ENCODE data around the gene DVL2. TPM values are rescaled to one million over a fixed set of nuclear protein-coding genes. Genes with fewer than 3 reads are reported as not detected.

Gene DVL2
- total RNA-seq, 1 experiment from 2014 or later = 65.1 TPM

Other genes with a start within 250 kb of the DVL2 start
- not detected in 2 replicates for gene ALOX12, start 238.5 kb downstream of the DVL2 start, total RNA-seq (2014; rRNA removed; shearing (Covaris generic))
- 220 and 249 TPM in 2 replicates for gene RNASEK, start 221.9 kb downstream of the DVL2 start, total RNA-seq (2014; rRNA removed; shearing (Covaris generic))
- gene BCL6B, start 211.5 kb downstream of the DVL2 start, total RNA-seq (2014; rRNA removed; shearing (Covaris generic)) = 0.07 TPM in 1 of 2 replicates, not detected in the other
- 0.74 and 1.9 TPM in 2 replicates for gene SLC16A13, start 198.5 kb downstream of the DVL2 start, total RNA-seq (2014; rRNA removed; shearing (Covaris generic))
- not detected in 2 replicates for gene SLC16A11, start 190.4 kb downstream of the DVL2 start, total RNA-seq (2014; rRNA removed; shearing (Covaris generic))
- gene CLEC10A, start 154.3 kb downstream of the DVL2 start, total RNA-seq (2014; rRNA removed; shearing (Covaris generic)) = not detected in 2 replicates
- not detected in 2 replicates for gene ASGR2, start 119.7 kb downstream of the DVL2 start, total RNA-seq (2014; rRNA removed; shearing (Covaris generic))
- 0.86 and 0.98 TPM in 2 replicates for gene ASGR1, start 55.1 kb downstream of the DVL2 start, total RNA-seq (2014; rRNA removed; shearing (Covaris generic))
- gene DLG4, start 14.7 kb downstream of the DVL2 start, total RNA-seq (2014; rRNA removed; shearing (Covaris generic)) = 7.2 and 7.3 TPM in 2 replicates
- gene ACADVL, start 14.6 kb downstream of the DVL2 start, total RNA-seq (2014; rRNA removed; shearing (Covaris generic)) = 278 and 349 TPM in 2 replicates
- gene PHF23, start 4.9 kb upstream of the DVL2 start, total RNA-seq (2014; rRNA removed; shearing (Covaris generic)) = 59.5 and 75.3 TPM in 2 replicates
- 144 and 238 TPM in 2 replicates for gene GABARAP, start 7.9 kb upstream of the DVL2 start, total RNA-seq (2014; rRNA removed; shearing (Covaris generic))
- 34.2 and 36.9 TPM in 2 replicates for gene CTDNEP1, start 17.2 kb upstream of the DVL2 start, total RNA-seq (2014; rRNA removed; shearing (Covaris generic))
- 102 and 104 TPM in 2 replicates for gene ELP5, start 17.7 kb upstream of the DVL2 start, total RNA-seq (2014; rRNA removed; shearing (Covaris generic))
- gene CLDN7, start 28.0 kb upstream of the DVL2 start, total RNA-seq (2014; rRNA removed; shearing (Covaris generic)) = 1.2 TPM in 1 of 2 replicates, not detected in the other
- not detected in 2 replicates for gene SLC2A4, start 47.2 kb upstream of the DVL2 start, total RNA-seq (2014; rRNA removed; shearing (Covaris generic))
- gene YBX2, start 60.1 kb upstream of the DVL2 start, total RNA-seq (2014; rRNA removed; shearing (Covaris generic)) = 0.86 and 1.1 TPM in 2 replicates
- 844 and 911 TPM in 2 replicates for gene EIF5A, start 73.1 kb upstream of the DVL2 start, total RNA-seq (2014; rRNA removed; shearing (Covaris generic))
- gene GPS2, start 80.8 kb upstream of the DVL2 start, total RNA-seq (2014; rRNA removed; shearing (Covaris generic)) = 100 and 114 TPM in 2 replicates
- gene NEURL4, start 94.8 kb upstream of the DVL2 start, total RNA-seq (2014; rRNA removed; shearing (Covaris generic)) = 9.8 and 12.2 TPM in 2 replicates
- gene ACAP1, start 102.0 kb upstream of the DVL2 start, total RNA-seq (2014; rRNA removed; shearing (Covaris generic)) = 0.90 and 4.1 TPM in 2 replicates
- 13.9 and 19.5 TPM in 2 replicates for gene KCTD11, start 117.6 kb upstream of the DVL2 start, total RNA-seq (2014; rRNA removed; shearing (Covaris generic))
- gene TMEM95, start 120.6 kb upstream of the DVL2 start, total RNA-seq (2014; rRNA removed; shearing (Covaris generic)) = not detected in 2 replicates
- 0.07 TPM in 1 of 2 replicates, not detected in the other for gene TNK1, start 146.6 kb upstream of the DVL2 start, total RNA-seq (2014; rRNA removed; shearing (Covaris generic))
- 73.2 and 74.7 TPM in 2 replicates for gene PLSCR3, start 160.0 kb upstream of the DVL2 start, total RNA-seq (2014; rRNA removed; shearing (Covaris generic))
- 71.7 and 80.4 TPM in 2 replicates for gene TMEM256, start 169.6 kb upstream of the DVL2 start, total RNA-seq (2014; rRNA removed; shearing (Covaris generic))
- gene NLGN2, start 173.3 kb upstream of the DVL2 start, total RNA-seq (2014; rRNA removed; shearing (Covaris generic)) = 11.3 and 12.3 TPM in 2 replicates
- gene SPEM1, start 185.8 kb upstream of the DVL2 start, total RNA-seq (2014; rRNA removed; shearing (Covaris generic)) = not detected in 2 replicates
- not detected in 2 replicates for gene SPEM2, start 191.1 kb upstream of the DVL2 start, total RNA-seq (2014; rRNA removed; shearing (Covaris generic))
- gene SPEM3, start 194.3 kb upstream of the DVL2 start, total RNA-seq (2014; rRNA removed; shearing (Covaris generic)) = not detected in 2 replicates
- 2.5 and 7.4 TPM in 2 replicates for gene TMEM102, start 200.9 kb upstream of the DVL2 start, total RNA-seq (2014; rRNA removed; shearing (Covaris generic))
- 0.89 TPM in 1 of 2 replicates, not detected in the other for gene FGF11, start 205.0 kb upstream of the DVL2 start, total RNA-seq (2014; rRNA removed; shearing (Covaris generic))
- 14.1 and 20.2 TPM in 2 replicates for gene CHRNB1, start 210.5 kb upstream of the DVL2 start, total RNA-seq (2014; rRNA removed; shearing (Covaris generic))
- 24.8 and 28.4 TPM in 2 replicates for gene ZBTB4, start 245.1 kb upstream of the DVL2 start, total RNA-seq (2014; rRNA removed; shearing (Covaris generic))
- not detected in 2 replicates for gene SLC35G6, start 246.9 kb upstream of the DVL2 start, total RNA-seq (2014; rRNA removed; shearing (Covaris generic))
- gene POLR2A, start 249.8 kb upstream of the DVL2 start, total RNA-seq (2014; rRNA removed; shearing (Covaris generic)) = 17.8 and 23.4 TPM in 2 replicates